ENCODE results near the gene SCG5.

Gene SCG5

GRCh38 chr15:32718227-32718820 lies 76.8 kb downstream of the SCG5 start:
- no peak overlapping the region for H3K27ac ChIP-seq
- DNase-seq (ENCODE audit: low read depth, low spot score) = no peak

DNA sequence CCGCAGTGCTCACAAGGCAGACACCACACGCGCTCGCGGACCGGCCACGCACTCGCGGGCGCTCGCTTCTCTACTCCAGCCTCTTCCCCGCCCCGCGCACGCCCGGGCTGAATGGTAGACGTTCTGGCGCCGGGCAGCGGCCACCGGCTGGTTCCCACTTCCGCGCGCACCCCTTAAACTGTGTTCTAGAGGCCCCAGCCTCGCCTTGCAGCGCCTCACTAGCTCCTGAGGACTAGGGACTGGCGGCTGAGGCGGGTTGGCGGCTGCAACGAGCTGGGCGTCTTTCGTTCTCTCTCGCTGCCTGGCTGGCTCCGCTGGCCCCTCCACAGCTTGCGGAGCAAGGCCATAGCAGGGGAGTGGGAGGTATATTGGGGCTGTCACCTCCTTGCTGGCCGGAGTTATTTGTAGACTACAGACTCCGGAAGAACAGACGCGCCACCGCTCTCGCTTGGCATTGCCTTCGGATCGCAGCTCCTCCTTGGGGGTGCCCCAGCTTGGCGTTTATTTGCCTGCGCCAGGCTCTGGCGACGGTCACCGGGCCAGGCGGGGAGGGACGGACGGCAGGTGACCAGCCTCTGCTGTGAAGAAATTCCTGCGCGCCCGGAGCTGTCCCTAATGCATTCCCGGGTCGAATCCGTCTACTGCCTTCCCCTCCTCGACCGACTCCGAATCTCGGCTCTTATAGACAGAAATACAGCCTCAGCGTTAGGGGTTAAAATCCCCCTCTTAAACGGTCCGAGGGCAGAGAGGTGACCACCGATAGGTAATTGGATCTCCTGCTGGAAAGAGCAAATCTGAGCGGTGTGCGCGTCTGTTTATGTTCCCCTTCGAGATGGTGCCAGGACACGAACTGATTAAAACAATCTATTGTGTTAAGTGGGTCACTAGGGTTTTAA lies 77.6 kb downstream of the SCG5 start:
- no peak for DNase-seq (ENCODE audit: low read depth, low spot score)
- no peak overlapping the region for H3K27ac ChIP-seq

DNA sequence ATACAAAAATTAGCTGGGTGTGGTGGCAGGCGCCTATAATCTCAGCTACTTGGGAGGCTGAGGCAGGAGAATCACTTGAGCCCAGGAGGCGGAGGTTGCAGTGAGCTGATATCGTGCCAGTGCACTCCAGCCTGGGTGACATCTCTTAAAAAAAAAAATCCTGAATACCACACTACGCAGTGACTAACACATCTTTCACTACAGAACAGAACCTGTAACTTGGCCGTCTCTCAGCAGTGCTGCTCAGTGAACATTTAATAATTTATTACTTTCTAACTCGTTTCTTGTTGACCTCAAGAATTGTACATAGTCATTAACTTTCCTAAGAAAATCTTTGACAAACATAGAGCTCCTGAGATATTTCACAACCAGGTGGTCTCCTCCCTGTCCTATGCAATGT lies 80.1 kb downstream of the SCG5 start:
- no peak overlapping the region for H3K27ac ChIP-seq
- no peak for DNase-seq (ENCODE audit: low read depth, low spot score)

- H3K27ac ChIP-seq = no peak overlapping the region
- no peak for DNase-seq (ENCODE audit: low read depth, low spot score)
These were observed 80.6 kb downstream of the SCG5 start for GRCh38 chr15:32722136-32722535.

DNA sequence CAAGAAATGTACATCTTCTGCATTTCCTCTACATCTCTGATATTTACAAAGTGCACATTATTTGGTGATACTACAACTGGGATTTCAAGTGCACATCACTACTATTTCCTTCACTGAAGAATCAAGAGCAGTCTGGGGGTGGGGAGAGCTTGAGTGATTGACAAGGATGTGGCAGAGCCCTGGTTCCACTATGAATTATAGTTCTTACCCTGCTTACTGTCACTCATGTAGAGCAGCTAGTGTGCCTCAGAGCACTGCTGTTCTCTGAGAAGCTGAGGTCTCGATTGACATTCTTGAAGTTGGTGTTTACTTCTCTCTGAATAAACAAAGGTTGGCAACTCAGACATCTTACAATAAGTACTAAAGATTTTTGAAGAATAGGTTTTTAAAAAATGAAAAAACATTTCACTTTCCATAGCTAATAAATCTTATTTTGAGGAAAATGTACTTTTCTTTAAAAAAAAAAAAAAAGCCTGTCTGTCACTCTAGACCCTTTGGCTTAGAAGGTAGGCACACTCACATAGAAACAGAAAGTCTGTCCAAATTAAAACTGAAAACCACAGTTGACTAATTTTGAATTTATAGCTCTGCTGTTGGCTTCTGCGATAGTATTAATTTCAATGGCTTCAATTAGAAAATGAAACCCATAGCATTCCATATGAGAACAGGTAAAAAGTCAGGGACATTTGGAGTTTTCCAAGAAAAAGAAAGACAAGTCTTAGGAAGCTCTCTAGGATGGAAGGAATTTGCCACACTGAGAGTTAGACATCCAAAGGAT lies 81.8 kb downstream of the SCG5 start:
- no peak overlapping the region for H3K27ac ChIP-seq
- no peak for DNase-seq (ENCODE audit: low read depth, low spot score)

DNA sequence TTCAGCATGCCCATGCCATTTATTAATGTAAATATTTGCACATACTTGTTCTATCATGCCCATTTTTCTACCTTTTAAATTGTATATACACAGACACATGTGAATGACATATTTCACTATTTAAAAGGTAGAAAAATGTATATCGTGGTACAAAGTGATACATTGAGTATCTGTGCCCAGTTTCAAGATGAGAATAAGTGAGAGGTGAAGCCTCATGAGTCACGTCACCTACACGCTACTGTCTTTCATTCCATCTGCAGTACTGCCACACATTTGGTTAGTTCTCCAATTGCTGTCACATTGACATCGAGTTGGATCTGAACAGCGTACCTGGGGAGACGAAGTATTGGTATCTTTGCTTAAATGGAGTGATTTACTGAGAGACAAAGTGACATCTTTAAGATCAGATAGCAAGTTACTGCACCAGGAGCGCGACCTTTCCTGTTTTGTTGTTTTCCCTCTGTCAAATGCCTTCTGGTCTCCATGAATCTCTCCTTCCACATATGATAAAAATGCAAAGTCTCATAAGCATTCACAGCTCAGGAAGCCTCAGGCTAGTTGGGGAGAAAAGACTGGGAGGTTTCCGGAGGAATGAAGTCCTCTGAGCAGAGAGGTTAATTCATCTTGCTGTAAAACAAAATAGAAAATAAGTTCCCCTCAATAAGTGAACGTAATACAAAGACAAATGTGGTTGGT lies 88.3 kb downstream of the SCG5 start:
- no peak for DNase-seq (ENCODE audit: low read depth, low spot score)
- no peak overlapping the region for H3K27ac ChIP-seq

DNA sequence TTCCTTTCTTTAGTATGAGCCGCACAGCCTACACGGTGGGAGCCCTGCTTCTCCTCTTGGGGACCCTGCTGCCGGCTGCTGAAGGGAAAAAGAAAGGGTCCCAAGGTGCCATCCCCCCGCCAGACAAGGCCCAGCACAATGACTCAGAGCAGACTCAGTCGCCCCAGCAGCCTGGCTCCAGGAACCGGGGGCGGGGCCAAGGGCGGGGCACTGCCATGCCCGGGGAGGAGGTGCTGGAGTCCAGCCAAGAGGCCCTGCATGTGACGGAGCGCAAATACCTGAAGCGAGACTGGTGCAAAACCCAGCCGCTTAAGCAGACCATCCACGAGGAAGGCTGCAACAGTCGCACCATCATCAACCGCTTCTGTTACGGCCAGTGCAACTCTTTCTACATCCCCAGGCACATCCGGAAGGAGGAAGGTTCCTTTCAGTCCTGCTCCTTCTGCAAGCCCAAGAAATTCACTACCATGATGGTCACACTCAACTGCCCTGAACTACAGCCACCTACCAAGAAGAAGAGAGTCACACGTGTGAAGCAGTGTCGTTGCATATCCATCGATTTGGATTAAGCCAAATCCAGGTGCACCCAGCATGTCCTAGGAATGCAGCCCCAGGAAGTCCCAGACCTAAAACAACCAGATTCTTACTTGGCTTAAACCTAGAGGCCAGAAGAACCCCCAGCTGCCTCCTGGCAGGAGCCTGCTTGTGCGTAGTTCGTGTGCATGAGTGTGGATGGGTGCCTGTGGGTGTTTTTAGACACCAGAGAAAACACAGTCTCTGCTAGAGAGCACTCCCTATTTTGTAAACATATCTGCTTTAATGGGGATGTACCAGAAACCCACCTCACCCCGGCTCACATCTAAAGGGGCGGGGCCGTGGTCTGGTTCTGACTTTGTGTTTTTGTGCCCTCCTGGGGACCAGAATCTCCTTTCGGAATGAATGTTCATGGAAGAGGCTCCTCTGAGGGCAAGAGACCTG lies 89.5 kb downstream of the SCG5 start:
- no peak overlapping the region for H3K27ac ChIP-seq
- peak; percentile 14 for DNase-seq (ENCODE audit: low read depth, low spot score)

DNA sequence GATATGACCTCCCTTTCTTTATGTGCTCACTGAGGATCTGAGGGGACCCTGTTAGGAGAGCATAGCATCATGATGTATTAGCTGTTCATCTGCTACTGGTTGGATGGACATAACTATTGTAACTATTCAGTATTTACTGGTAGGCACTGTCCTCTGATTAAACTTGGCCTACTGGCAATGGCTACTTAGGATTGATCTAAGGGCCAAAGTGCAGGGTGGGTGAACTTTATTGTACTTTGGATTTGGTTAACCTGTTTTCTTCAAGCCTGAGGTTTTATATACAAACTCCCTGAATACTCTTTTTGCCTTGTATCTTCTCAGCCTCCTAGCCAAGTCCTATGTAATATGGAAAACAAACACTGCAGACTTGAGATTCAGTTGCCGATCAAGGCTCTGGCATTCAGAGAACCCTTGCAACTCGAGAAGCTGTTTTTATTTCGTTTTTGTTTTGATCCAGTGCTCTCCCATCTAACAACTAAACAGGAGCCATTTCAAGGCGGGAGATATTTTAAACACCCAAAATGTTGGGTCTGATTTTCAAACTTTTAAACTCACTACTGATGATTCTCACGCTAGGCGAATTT lies 91.2 kb downstream of the SCG5 start:
- no peak for DNase-seq (ENCODE audit: low read depth, low spot score)
- no peak overlapping the region for H3K27ac ChIP-seq

- no peak overlapping the region for H3K27ac ChIP-seq
- DNase-seq (ENCODE audit: low read depth, low spot score) = no peak
These were observed 91.8 kb downstream of the SCG5 start for GRCh38 chr15:32733281-32733680.

- no peak for DNase-seq (ENCODE audit: low read depth, low spot score)
- H3K27ac ChIP-seq = no peak overlapping the region
These were observed 94.6 kb downstream of the SCG5 start for GRCh38 chr15:32735989-32736700.

DNA sequence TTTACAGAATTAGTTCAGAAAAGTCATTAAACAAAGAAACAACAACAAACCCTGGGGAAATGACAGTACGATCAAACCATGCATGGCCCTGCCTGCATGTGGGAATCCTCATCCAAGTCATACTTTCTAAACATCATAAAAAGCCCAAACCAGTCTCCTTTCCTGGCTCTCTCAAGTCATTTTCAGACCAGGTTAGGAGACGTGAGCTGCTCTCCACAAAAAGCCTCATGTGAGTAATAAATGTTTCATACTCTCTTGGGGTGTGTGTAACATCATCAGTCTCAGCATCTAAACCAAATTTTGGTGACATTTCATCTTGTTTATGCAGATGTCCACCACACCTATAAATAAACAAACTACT lies 95.2 kb downstream of the SCG5 start:
- DNase-seq (ENCODE audit: low read depth, low spot score) = no peak
- no peak overlapping the region for H3K27ac ChIP-seq

DNA sequence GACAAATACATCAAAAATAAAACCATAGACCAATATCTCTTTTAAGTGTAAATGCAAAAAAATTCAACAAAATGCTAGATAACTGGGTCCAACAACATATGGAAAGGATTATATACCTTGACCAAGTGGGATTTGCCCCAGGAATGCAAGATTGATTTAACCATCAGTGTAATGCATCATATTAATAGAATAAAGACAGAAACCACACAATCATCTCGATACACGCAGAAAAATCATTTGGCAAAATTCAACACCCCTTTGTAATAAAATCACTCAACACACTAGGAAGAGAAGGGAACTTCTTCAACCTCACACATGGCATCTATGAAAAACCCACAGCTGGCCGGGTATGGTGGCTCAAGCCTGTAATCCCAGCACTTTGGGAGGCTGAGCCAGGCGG lies 95.8 kb downstream of the SCG5 start:
- H3K27ac ChIP-seq = no peak overlapping the region
- DNase-seq (ENCODE audit: low read depth, low spot score) = no peak

GRCh38 chr15:32738666-32739065 lies 97.2 kb downstream of the SCG5 start:
- DNase-seq (ENCODE audit: low read depth, low spot score) = no peak

GRCh38 chr15:32739522-32740063 lies 98.1 kb downstream of the SCG5 start:
- no peak overlapping the region for H3K27ac ChIP-seq
- no peak for DNase-seq (ENCODE audit: low read depth, low spot score)

More at GRCh38 chr15:32738666-32739065, 97.2 kb downstream of the SCG5 start:
- no peak overlapping the region for H3K27ac ChIP-seq

DNA sequence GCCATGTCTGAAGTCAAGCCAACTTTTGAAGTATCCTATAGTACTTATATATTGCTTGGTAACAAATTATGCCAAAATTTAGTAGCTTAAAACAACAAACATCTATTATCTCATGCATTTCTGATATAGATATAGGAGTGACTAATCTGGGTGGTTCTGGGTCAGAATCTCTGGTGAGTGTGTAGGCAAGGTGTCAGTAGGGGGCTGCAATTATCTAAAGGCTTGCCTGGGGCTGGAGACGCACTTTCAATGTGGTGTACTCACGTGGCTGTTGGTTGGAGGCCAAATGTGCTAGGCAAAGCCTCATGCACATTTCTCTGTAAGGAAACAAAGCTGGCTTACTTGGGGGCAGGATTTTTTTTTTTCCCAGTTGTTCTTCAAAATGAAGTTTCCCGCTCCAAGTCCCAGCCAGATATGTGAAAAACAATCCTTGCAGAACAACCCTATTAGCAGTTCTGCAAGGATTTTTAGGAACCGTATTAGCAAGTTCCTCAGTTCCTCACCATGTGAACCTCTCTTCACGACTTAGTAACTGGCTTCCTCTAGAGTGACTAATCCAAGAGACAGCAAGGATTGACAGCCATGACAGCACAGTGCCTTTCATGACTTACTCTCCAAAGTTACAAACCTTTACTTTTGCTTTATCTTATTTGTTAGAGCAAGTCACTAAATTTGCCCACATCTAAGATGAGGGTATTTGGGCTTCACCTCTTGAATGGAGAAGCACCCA lies 102.1 kb downstream of the SCG5 start:
- DNase-seq (ENCODE audit: low read depth, low spot score) = no peak
- no peak overlapping the region for H3K27ac ChIP-seq

DNA sequence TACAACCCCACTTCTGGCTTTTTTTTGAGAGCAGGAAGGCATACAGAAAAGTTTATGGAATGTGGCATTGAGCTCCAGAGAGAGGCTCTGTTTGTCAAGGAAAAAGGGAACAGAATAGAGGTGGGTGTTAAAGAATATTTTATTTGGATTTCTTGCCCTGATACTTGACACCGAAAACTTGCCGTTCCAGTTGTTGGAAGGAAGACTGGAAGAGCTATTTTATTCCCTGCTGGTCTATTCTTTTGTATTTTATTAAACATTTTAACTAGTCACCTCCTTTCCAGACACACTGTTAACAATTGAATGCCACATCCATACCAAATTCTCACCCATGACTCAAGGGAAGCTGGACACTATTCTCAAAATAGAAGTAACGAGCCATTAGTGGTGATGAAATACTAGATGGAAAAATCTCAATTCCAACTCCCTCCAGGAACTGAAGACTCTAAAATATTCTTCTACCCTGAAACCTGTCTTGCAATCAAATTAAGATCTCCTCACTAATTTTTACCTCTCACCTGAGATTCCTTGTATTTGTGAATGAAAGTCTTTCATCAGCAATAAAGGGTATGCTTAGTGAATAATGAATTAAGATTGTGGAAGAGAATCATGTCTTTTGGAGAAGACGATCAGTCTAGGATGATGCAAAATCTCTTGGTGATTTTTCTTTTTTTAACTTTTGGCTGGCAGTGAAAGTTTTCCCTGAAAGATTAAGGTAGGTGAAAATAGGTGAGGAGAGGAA lies 104.8 kb downstream of the SCG5 start:
- no peak for DNase-seq (ENCODE audit: low read depth, low spot score)
- H3K27ac ChIP-seq = no peak overlapping the region

Data from epithelial cell of prostate (primary cell).